Measurements from ENCODE around the gene EFTUD2. TPM values are rescaled to one million over a fixed set of nuclear protein-coding genes. Genes with fewer than 3 reads are reported as not detected.

The EFTUD2 gene
- total RNA-seq, 1 experiment from 2014 or later = 150 TPM

- no peaks in the 10 kb centered on the region for H3K9me2 ChIP-seq (ENCODE audit: insufficient read depth)
- H3K27me3 ChIP-seq (ENCODE audit: insufficient read depth, low read length) = no peaks in the 10 kb centered on the region
- peaks cover 53% of the 10 kb centered on the region for H3K79me2 ChIP-seq (ENCODE audit: insufficient read depth, low read length)
- no peaks in the 10 kb centered on the region for H4K20me1 ChIP-seq (ENCODE audit: insufficient read depth)
- intact Hi-C loops (cut with micrococcal nuclease) = no loop called here
- ATAC-seq (peak; percentile 26), DNase-seq (ENCODE audit: low read depth, low spot score) (no peak)
- peak within 1 kb of the TSS; percentile 85 for H3K4me2 ChIP-seq (ENCODE audit: low read length)
- ChIA-PET RAD21 (ENCODE audit: low non-redundant PET in 1 of 2, low total read pairs in 2 of 2, uncharacterized antibody in 2 of 2, unreplicated experiment in 2 of 2) (no interaction called here), CTCF (interaction anchor here (0.8 kb wide), 1 partner anchor 306 kb away, joined by 3 read pairs; the partner anchor contains the start of gene ACBD4), POLR2A (no interaction called here)
- H3K36me3 ChIP-seq (ENCODE audit: control insufficient read depth in 1 of 2, insufficient read depth in 2 of 2, low read length in 2 of 2) = no peaks in the 10 kb centered on the region
- peak within 1 kb of the TSS; percentile 95 for H3K27ac ChIP-seq (ENCODE audit: low read depth, low read length)
- H3K4me1 ChIP-seq (ENCODE audit: control insufficient read depth in 1 of 2, insufficient read depth in 2 of 2, low read length in 2 of 2) = peaks cover 48 to 78% of the 10 kb centered on the region in 2 experiments
- peak within 1 kb of the TSS; percentile 39 for H2AFZ ChIP-seq (ENCODE audit: low read depth, low read length, poor library complexity, severe bottlenecking)
- no peak for TF ChIP-seq CTCF (IDR thresholded peaks at IDR 0.05 in 2 of 3, conservative IDR thresholded peaks at IDR 0.05 in 1 of 3; ENCODE audit: borderline replicate concordance in 1 of 3, insufficient read depth in 1 of 3, low read depth in 2 of 3, low read length in 2 of 3)
- TF ChIP-seq TCF7L2 (IDR thresholded peaks at IDR 0.05; ENCODE audit: borderline replicate concordance, extremely low read depth, insufficient read depth, insufficient read length) = no peak
- TF ChIP-seq SIN3A (IDR thresholded peaks at IDR 0.05; ENCODE audit: low read depth) = peak; percentile 41; the same call in 1 of the 2 replicates
- no peak for TF ChIP-seq JUND (IDR thresholded peaks at IDR 0.05)
- peak; percentile 63; the same call in 1 of the 2 replicates for TF ChIP-seq ZFX (IDR thresholded peaks at IDR 0.05)
- no TSS peak for BruUV-seq (replicated peaks)
- no peaks in the 10 kb centered on the region for H3K9me3 ChIP-seq (ENCODE audit: control insufficient read depth in 1 of 2, insufficient read depth in 1 of 2, low read depth in 1 of 2, low read length in 2 of 2)
- peak within 1 kb of the TSS; percentile 98 for H3K9ac ChIP-seq (ENCODE audit: low read length)
- peak within 1 kb of the TSS; percentile 82 to 84 for H3K4me3 ChIP-seq (replicated peaks in 1 of 2; ENCODE audit: low read depth in 1 of 2, low read length in 2 of 2)
These were observed 69.5 kb downstream of the EFTUD2 start, which contains the start of gene GJC1 for GRCh38 chr17:44829523-44830358. Gene GJC1, minus strand, starts transcription at chr17:44830287. Its CDS starts 24,470 bp downstream, at chr17:44805817.
